Measurements from ENCODE around the gene GRIN2D. TPM values are rescaled to one million over a fixed set of nuclear protein-coding genes. Genes with fewer than 3 reads are reported as not detected.

The GRIN2D gene
- total RNA-seq (2013) = 0.15 TPM
- under 1 TPM in 2 of 3 donors, not detected in 1; 0.13 to 0.29 TPM for polyA plus RNA-seq
- 0.55 and 1.0 TPM in 2 replicates for polyA minus RNA-seq
- total RNA-seq = 0.35 to 4.2 (median 0.90) reads per million in 11 experiments

DNA sequence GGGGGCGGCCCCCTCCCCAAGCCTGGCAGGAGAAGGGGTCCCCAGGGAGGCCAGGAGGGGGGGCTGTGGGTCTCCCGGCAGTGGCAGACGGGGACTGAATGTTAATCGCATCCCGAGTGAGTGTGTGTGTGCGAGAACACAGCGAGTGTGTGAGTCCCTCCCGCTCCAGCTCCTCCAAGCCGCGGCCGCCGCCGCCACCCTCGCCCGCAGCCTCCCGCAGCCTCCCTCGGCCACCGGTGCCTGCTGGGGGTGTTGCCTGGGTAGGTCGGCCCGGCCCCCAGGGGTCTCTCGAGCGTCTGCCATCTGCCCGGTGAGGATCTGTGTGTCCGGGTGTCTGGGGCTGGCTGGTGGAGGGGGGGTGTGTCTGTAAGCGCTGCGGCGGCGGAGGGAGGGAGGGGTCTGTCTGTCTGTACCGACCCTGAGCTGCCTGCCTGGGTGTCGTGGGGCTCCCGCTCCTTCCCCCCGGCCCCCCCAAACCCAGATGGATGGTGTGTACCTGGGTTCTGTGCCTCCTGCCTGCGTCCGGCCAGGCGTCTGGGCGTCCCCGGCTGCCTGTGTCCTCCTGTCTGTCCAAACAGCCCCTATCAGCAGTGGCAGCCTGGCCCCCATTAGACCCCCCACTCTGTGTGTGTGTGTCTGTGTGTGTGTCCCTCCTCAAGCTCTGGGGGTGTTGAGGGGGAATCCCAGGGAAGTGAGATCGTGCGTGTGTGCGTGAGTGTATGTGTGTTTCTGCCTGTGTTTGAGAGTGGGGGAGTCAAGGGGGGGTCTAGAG is at the start of gene GRIN2D:
TSS of gene GRIN2D (plus strand) at position 110 of the 772 bp plus-strand sequence. CDS start 4,725 bp downstream, outside the sequence.
- DNase-seq = peak in 1 of 3 donors; percentile 63
- no peak within 1 kb of the TSS for H3K4me3 ChIP-seq (replicated peaks in 1 of 3; ENCODE audit: low read depth in 2 of 3, low read length in 3 of 3)
- 0% methylated on average over 18 of the region's 40 CpGs for WGBS (ENCODE audit: insufficient coverage)
- H3K9ac ChIP-seq (ENCODE audit: insufficient read depth, low read length, poor library complexity, severe bottlenecking) = no peak within 1 kb of the TSS
- no peak within 1 kb of the TSS for H3K4me2 ChIP-seq (replicated peaks; ENCODE audit: extremely low read depth, low read length, poor library complexity, severe bottlenecking)
- H3K27ac Mint-ChIP-seq = peak within 1 kb of the TSS in 2 of 7 donors; percentile 19 to 71
- no peak within 1 kb of the TSS for H3K27ac ChIP-seq (ENCODE audit: low read depth in 1 of 2, low read length in 2 of 2)
- peaks cover 28% of the 10 kb centered on the region for H3K4me1 Mint-ChIP-seq
- H2AFZ ChIP-seq (ENCODE audit: insufficient read depth, low read depth, low read length, poor library complexity, severe bottlenecking) = no peak within 1 kb of the TSS
- peak within 1 kb of the TSS in 1 of 2 donors; percentile 80 for H3K4me3 Mint-ChIP-seq
- H3K27me3 ChIP-seq (ENCODE audit: control insufficient read depth in 2 of 2, insufficient read depth in 2 of 2, low read length in 2 of 2) = peaks cover 48 to 59% of the 10 kb centered on the region in 2 donors
- peaks cover 2 to 8% of the 10 kb centered on the region in 2 donors for H3K36me3 ChIP-seq (replicated peaks in 1 of 2; ENCODE audit: control insufficient read depth in 1 of 2, insufficient read depth in 2 of 2, low read length in 2 of 2)
- H3K27me3 Mint-ChIP-seq (ENCODE audit: low read depth in 3 of 3) = peaks cover 58 to 67% (median 64%) of the 10 kb centered on the region in 3 donors
- H3K9me3 Mint-ChIP-seq = peaks cover 0 to 44% (median 10%) of the 10 kb centered on the region in 7 donors
- peaks cover 21% of the 10 kb centered on the region for H3K79me2 ChIP-seq (ENCODE audit: insufficient read depth, low read length)
- intact Hi-C loops (cut with micrococcal nuclease) = loop anchor here in 1 of 2 donors (10.0 kb wide), 1 partner anchor 51 kb away; the partner anchor contains the start of gene GRWD1
- TF ChIP-seq, protein P1, sequence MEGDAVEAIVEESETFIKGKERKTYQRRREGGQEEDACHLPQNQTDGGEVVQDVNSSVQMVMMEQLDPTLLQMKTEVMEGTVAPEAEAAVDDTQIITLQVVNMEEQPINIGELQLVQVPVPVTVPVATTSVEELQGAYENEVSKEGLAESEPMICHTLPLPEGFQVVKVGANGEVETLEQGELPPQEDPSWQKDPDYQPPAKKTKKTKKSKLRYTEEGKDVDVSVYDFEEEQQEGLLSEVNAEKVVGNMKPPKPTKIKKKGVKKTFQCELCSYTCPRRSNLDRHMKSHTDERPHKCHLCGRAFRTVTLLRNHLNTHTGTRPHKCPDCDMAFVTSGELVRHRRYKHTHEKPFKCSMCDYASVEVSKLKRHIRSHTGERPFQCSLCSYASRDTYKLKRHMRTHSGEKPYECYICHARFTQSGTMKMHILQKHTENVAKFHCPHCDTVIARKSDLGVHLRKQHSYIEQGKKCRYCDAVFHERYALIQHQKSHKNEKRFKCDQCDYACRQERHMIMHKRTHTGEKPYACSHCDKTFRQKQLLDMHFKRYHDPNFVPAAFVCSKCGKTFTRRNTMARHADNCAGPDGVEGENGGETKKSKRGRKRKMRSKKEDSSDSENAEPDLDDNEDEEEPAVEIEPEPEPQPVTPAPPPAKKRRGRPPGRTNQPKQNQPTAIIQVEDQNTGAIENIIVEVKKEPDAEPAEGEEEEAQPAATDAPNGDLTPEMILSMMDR (IDR thresholded peaks at IDR 0.05) = no peak
- H3K36me3 Mint-ChIP-seq = peaks cover 8 to 14% of the 10 kb centered on the region in 2 donors
- peaks cover 30 to 39% of the 10 kb centered on the region in 2 donors for H3K4me1 ChIP-seq (ENCODE audit: control insufficient read depth in 1 of 2, insufficient read depth in 2 of 2, low read length in 2 of 2)
- H3K9me3 ChIP-seq (replicated peaks in 1 of 2; ENCODE audit: control insufficient read depth in 1 of 2, insufficient read depth in 1 of 2, low read length in 2 of 2) = peaks cover 0 to 15% of the 10 kb centered on the region in 2 donors
- peaks cover 5% of the 10 kb centered on the region for H4K20me1 ChIP-seq (ENCODE audit: insufficient read depth, low read length)

DNA sequence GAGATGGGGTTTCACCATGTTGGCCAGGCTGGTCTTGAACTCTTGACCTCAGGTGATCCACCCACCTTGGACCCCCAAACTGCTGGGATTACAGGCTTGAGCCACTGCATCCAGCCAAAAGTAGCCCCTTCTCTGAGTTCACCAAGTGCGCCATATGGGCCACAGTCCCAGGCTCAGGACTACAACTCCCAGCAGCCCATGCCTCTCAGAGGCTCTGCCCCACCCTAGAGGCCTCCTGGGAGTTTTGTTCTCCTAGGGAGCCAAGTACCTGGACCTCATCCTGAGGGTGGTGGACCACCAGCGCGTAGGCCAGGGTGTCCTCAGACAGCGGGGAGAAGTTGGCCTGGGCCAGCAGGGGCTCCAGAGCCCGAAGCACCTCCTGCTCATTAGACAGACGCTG is 48.6 kb upstream of the GRIN2D start:
- Histone ChIP-seq H3K27ac (ENCODE audit: low read depth in 1 of 2, low read length in 2 of 2) (no peak overlapping the region), H3K4me3 (replicated peaks in 1 of 3; ENCODE audit: low read depth in 2 of 3, low read length in 3 of 3) (no peak overlapping the region), H3K36me3 (replicated peaks in 1 of 2; ENCODE audit: control insufficient read depth in 1 of 2, insufficient read depth in 2 of 2, low read length in 2 of 2) (no peaks in the 10 kb centered on the region), H3K9me3 (replicated peaks in 1 of 2; ENCODE audit: control insufficient read depth in 1 of 2, insufficient read depth in 1 of 2, low read length in 2 of 2) (no peaks in the 10 kb centered on the region), H3K9ac (ENCODE audit: insufficient read depth, low read length, poor library complexity, severe bottlenecking) (no peak overlapping the region), H4K20me1 (ENCODE audit: insufficient read depth, low read length) (no peaks in the 10 kb centered on the region), H3K4me1 (ENCODE audit: control insufficient read depth in 1 of 2, insufficient read depth in 2 of 2, low read length in 2 of 2) (peaks cover 3 to 12% of the 10 kb centered on the region in 2 donors), H3K79me2 (ENCODE audit: insufficient read depth, low read length) (no peaks in the 10 kb centered on the region), H3K27me3 (ENCODE audit: control insufficient read depth in 2 of 2, insufficient read depth in 2 of 2, low read length in 2 of 2) (no peaks in the 10 kb centered on the region), H2AFZ (ENCODE audit: insufficient read depth, low read depth, low read length, poor library complexity, severe bottlenecking) (no peak overlapping the region), H3K4me2 (replicated peaks; ENCODE audit: extremely low read depth, low read length, poor library complexity, severe bottlenecking) (no peak overlapping the region)
- peaks cover 7% of the 10 kb centered on the region for H3K4me1 Mint-ChIP-seq
- H3K27ac Mint-ChIP-seq = no peak overlapping the region
- intact Hi-C loops (cut with micrococcal nuclease) = loop anchor here in 1 of 2 donors (5.0 kb wide), 1 partner anchor 38 kb away; no protein-coding TSS in a partner anchor
- 100% methylated on average over 4 of the region's 6 CpGs for WGBS (ENCODE audit: insufficient coverage)
- H3K9me3 Mint-ChIP-seq = peaks cover 0 to 3% (median 0%) of the 10 kb centered on the region in 7 donors
- no peak overlapping the region for H3K4me3 Mint-ChIP-seq
- DNase-seq = no peak
- H3K27me3 Mint-ChIP-seq (ENCODE audit: low read depth in 3 of 3) = peaks cover 0 to 1% (median 0%) of the 10 kb centered on the region in 3 donors
- TF ChIP-seq, protein P1 (IDR thresholded peaks at IDR 0.05) = no peak
- peaks cover 15 to 20% of the 10 kb centered on the region in 2 donors for H3K36me3 Mint-ChIP-seq
